HL-60/S4 (cell line): ENCODE data around the gene CCDC69.
"Not testable (repeated sequence)": the region's sequence is repeated elsewhere in the genome, so short reads cannot be mapped to it uniquely, and the experiment has no call there.

Source experiments
- in situ Hi-C: fragments of 300-500 bp; cut with MboI; formaldehyde crosslinking; loops from 2 replicates; pipeline ENCODE4 v1.14.3; 2022; ENCODE audit warnings: low sequenced_read_pairs

CCDC69 gene

DNA sequence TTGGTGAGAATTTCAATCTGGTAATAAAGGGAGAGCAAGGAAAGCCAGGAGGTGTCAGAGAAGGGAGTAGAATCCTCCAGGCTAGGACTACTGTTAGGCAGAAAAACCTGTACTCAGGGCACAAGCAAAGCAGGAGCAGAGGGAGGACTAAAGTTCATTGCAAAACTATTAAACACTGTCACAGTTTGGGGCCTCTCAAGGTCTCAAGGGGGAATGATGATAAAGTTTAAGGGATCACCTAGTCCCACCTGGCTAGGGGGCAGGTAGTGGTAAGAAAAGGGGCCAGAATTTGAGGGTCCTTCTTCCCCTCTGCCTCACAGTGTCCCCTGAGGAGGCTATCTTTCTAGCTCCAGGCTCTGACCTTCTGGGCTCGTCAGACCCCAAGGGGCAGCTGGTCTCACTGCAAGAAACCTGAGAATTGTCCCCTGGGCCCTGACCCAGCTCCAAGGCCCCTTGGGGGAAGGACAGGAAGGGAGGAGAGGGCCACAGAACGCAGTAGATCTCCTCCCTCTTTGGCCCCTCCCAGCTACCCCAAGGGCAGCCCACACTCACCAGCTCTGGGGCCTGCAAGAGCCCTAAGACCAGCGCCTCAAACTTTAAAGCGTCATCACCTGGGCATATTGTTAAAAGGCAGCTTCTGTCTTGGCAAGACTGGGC lies 974 bp downstream of the CCDC69 start:
- in situ Hi-C loops: no loop called here

DNA sequence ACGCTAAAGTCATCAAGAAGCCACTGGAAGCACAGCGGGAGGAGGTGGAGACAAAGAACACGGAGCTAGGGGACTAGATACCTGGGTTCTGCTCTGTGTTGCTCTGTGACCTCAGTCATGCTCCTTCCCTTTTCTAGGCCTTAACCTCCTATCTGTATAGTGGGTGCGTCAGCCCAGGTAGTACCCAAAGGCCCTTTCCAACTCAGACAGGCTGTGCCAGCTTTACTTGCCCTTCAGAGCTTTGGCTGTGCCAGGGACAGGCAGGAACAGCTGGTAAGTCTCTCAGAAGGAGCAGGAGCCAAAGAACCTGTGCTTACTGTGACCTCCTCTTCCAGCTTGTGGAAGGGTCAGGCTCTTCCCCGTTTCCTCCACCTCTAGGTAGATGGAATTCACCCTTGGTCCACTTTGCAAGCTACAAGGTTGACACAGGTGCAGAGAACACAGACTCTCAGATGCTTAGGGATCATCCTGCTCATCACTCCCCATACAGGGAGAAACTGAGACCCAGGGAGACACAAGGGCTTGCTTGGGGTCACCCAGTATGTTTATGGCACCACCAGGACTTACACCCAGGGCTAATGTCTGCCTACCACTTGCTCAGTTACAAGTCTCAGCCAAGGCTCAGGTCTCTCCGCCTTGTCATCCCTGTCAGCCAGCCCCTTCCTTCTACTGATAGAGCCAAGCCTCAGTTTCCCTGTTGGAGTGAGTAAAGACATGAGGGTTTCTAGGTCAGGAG lies 1.7 kb downstream of the CCDC69 start:
- in situ Hi-C loops: no loop called here

DNA sequence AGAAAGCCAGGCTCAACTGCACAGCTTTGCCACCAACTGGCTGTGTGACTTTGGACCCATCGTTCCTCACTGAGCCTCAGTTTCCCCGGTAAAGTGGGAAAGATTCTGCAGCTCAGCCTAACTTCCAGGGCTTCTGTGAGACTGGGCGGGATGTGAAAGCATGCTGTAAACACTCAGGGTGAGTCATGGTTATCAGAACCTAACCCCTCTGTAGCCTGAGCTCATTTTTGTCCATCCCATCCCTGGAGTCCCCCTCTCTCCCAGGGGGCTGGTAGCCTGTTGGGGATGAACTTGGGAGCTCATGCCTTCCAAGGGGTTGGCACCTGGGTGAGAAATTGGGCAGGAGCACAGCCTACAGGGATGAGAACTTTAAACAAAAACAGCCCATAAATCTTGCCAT lies 2.3 kb downstream of the CCDC69 start:
- in situ Hi-C loops: no loop called here

DNA sequence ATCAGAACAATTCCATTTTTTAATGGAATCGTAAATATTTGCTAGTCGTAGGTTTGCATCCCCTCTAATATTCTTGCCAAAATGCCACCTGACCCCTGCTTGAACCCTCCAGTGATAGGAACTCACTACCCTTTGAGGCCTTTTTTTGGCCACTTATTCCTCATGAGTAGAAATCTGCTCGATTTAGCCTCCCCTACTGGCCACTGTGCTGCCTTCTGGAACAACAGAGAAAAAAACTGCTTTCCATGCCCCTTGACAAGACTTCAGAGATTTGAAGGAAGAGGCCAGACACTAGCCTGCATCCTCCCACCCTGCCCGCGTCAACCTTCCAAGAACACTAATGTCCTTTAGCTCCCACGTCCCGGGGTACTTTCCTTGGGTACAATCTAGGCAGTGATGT lies 4.1 kb downstream of the CCDC69 start:
- in situ Hi-C loops: no loop called here

DNA sequence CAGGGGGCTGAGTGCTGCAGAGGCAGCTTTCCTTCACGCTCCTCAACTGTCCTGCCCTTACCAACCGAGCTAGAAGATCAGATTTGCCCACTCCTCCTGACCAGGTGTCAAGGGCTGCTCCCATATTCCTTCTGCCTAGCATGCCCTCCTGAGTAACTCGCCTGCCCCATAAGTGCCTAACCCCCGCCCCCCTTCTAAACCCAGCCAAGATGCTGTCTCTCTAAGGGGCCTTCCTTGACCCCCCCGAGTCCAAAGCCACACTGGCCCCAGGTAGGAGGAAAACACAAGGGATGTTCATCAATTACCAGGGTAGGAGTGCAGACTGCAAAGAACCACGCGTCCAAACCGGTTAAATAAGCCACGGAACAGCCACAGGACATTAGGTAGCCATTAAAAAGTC lies 4.8 kb downstream of the CCDC69 start:
- in situ Hi-C loops: no loop called here

DNA sequence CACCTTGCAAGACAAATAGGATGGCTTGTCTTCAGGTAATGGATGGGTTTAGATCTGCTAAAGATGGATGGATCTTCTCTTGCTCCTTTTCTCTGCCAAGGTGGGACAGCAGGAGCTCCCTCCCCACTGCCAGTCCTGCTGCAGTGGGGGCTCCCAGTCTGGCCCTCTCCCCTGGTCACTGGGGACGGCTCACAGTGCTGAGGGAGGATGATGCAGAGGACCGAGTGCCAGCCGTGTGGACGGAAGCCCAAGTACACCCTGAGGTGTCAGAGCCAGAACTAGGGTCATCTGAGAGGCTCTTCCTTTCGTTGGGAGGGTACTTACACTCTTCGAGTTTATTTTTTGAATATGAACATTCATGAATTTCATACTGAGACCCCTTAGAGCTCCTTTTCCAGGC lies 5.7 kb downstream of the CCDC69 start:
- in situ Hi-C loops: no loop called here

DNA sequence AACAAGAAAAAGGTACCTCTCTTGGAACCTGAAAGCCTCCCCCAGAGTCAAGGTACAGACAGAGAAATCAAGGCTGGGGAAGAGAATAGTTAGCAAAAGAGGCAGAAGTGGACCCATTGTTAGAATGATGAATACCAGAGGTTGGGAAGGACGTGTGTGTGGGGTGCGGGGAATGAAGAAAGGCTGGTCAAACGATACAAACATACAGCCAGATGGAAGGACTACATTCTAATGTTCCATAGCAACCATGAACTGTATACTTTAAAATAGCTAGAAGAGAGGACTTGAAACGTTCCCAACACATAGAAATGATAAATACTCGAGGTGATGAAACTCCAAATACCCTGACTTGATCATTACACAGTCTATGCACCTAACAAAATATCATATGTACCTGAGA lies 7.1 kb downstream of the CCDC69 start:
- in situ Hi-C loops: no loop called here

DNA sequence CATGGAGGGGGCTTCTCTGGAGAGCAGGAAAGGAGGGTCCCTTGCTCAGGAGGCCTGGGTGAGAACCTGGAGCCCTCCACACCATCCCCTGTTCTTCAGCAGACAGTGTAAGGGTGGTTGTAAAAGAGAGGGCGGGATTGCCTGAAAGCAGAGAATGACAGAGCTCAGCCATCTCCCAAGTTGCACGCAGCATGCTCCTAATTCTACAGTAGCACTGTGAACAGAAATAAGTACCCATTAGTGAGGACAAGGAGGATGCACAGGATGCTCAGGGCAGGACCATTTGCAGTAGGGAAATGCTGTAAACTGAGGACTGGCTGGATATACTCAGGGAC lies 8.4 kb downstream of the CCDC69 start:
- in situ Hi-C loops: no loop called here

DNA sequence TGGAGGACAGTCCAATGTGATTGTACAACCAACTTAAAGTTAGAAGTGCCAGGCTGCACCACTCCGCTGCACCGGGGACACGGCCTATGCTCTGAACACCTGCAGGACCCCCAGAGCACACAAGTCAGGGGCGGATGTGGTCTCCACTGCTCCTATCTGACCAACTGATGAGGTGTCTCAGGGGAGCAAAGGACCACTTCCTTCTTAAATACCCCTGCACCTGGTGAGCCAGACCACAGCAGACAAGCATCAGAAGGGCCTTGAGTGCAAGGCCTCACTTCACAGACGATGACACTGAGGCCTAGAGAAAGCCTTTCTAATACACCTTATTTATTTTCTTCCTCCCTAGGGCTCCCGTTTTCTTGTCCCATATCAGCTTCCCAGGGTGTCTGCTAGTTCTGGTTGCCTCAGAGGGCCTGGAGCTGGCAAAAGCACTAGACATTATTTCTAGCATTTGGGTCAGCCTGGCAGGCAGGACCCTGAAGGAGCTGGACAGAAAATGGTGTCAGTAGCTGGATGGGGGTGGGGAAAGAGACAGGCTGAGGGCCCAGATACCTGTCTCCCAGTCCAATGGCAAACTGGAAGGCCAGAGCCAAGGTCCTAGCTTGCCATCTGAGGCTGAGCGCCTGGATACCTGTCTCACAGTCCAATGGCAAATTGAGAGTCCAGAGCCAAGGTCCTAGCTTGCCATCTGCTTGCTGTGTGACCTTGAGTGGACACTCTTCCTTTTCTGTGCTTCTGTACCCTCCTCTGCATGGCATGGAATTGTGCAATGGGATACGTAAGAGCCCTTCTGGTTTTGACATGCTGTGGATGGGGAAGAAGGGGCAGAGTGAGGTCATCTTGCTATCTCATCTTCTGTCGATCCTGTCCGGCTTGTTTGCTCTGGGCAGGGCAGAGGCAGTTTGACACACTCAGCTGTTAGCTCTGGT lies 9.0 kb downstream of the CCDC69 start:
- in situ Hi-C loops: no loop called here

DNA sequence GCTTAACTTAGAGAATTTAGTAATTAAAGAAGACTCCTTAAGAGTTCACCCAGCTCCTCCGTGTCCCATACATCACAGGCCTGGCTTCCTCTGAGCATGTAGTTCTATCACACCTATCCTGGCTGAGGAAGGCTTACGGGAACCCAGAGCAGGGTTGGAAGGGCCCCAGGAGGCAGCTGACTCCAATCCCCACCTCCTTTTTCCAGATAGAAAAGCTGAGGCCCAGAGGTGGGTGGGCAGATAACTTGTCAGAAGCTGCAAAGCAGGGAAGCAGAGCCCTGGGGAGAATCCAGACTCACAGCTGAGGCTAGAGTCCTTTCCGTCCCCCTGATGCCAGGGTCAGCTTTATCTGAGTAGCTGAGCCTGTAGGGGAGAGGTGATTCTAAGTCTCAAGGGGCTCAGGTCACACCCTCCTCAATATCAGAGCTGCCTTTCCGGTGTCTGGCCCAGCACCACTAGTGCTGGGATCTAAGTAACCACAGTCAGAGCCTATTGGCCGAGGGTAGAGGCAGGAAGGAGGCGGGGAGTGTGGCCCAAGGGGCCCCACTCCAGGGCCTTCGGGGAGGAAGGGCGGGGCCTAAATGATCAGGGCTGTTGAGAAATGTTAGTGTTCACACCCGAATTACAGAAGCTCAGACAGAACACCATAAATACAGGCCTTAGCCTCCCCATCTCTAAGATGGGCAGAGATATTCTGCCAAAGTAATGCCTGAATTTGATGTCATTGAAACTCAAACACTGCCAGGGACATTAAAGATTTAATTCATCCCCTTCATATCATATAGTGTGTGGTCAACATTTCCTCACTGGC lies 9.9 kb downstream of the CCDC69 start:
- in situ Hi-C loops: no loop called here

DNA sequence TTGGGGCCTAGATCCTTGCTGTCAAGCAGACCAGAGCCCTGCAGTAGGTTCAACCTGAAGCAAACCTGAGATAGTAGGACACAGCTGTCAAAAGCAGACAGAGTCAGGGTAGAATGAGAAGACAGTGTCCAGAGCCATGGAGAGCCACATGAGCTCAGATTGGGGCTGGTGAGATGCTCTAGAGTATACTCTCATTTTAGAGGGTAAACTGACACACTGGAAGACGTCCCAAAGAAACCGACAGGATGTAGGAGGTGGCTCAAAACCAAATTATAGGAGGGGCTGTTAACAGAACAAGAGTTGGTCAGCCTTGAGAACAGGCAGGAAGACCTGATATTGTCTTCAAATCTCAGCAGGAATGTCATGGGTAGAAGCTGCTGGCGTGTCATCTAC lies 11.5 kb downstream of the CCDC69 start:
- in situ Hi-C loops: no loop called here

DNA sequence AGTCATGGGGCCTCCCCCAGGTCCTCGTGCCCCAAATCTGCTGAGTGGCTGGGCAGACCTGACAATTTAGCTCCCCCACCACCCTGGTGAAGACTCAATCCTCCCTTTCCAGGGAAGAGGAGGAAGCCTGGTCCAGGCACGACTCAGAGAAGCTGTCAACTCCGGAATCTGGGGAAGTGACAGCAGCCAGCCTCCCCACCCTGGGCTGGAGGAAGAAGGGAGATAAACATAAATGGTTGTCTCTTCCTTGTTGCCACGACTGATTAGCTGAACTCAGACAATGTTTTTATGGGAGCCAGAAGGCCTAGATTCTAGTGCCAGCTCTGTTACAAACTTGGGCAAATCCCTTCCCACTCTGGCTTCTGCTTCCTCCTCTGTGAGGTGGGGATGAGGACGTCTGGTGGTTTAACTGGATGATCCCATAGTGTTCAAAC lies 15.4 kb downstream of the CCDC69 start:
- in situ Hi-C loops: no loop called here

DNA sequence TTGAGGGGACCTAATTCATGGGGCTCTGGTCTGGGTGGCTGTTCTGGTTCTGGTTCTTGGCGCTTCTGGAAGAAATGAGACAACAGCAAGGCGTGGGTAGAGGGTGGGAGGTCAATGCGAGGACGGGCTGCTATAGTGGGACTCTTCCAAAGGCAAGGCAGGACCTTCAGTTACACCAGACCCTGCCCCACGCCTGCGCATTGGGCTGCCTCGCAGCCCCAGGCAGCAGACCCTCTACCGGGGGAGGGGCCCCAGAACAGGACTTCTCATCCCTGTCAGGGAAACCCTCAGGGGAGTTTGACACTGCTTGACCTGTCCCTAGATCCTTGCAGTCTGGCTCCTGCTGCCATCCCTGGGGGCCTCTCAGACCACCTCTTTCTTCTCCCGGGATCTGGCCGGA lies 18.5 kb downstream of the CCDC69 start:
- in situ Hi-C loops: no loop called here

DNA sequence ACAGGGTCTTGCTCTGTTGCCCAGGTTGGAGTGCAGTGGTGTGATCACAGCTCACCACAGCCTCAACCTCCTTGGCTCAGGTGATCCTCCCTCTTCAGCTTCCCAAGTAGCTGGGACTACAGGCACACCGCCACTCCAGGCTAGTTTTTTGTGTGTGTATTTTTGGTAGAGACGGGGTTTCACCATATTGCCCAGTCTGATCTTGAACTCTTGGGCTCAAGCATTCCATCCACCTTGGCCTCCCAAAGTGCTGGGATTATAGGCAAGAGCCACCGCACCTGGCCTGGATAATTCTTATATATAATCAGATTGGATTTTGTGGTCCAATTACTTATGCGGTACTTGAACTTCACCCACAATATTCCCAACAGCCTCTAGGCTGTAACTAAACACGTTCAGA lies 19.8 kb downstream of the CCDC69 start:
- in situ Hi-C loops: no loop called here

DNA sequence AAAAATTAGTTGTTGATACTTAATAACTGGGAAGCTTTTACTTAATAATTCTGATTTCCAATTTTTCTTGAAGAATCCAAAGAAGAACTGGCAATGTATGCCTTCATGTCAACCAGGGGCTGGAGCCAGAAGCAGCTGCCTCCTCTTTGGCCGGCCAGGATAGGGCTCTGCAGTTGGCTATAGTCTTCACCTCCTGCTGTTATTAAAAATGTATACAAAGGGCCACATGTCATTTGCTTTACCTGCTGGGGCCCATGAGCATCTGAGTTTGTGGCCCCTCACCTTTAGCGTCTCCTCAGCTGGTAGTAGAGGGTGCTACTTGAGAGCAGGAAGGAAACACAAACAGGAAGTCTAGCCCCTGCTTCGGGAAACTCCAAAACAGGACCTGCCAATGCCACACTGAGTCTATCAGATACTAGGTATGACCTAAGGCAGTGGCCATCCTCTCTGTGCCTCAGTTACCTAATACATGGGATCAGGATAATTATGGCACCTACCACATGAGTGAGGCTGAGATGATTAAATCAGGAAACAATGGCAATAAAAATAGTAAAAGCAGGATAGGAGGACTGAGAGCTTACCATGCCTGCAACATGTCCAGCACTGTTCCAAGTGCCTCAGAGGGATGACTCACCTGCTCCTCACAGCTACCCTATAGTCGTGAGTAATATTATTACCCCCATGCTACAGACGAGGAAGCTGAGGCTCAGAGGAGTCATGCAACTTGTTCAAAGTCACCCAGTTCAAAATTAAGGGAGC lies 21.3 kb downstream of the CCDC69 start:
- in situ Hi-C loops: no loop called here

DNA sequence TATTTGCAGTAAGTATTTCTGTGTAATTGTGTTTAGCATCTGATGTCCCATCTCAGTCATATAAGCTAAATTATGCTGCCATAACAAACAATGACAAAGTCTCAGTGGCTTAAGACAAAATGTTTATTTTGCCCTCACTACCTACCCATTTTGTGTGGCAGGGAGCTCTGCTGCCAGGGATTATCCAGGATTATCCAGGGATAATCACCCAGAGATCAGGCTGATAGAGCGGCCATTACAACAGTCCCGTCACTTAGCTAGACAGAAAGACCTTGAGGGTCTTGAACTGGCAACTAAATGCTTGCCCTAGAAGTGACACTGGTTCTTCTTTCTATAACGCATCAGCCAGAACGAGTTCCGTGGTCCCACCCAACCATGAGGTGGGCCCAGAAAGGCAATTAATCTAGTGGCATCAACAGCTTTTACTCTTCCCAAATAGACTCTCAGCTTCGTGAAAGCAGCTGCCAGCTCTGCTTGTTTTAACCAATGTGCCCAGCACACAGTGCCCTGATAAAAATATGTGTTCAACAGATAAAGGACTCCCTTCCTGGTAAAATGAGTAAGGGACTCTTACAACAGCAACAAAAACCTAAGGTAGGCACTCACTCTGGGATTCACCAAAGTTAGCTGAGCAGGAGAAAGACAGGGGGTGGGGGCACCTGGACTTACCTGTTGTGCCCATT lies 22.8 kb downstream of the CCDC69 start:
- in situ Hi-C loops: no loop called here

DNA sequence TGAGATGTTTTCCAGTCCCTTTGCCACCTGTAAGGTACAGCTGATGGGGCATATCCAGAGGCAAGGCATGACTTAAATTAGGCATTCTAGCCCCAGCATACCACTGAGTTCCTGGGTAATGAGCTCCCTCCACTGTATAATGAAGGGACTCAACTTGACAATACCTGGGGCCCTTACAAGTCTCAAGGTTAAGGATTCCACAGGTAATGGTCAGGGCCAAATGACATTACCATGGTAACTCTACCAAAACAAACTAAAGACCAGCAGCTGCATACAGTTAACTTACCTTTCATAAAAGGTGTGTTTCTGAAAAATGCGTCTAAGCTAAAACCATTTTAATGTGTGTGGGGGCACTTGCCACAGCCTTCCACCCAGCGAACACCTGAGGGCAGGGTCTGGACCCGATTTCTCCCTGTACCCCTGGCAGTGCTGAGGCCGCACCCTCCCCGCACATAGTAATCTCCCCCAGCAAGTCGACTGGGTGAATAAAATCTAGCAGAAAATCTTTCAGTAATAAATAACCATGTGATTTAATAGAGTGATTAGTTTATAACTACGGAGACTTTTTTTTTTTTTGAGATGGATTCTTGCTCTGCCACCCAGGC lies 24.2 kb downstream of the CCDC69 start:
- in situ Hi-C loops: no loop called here

DNA sequence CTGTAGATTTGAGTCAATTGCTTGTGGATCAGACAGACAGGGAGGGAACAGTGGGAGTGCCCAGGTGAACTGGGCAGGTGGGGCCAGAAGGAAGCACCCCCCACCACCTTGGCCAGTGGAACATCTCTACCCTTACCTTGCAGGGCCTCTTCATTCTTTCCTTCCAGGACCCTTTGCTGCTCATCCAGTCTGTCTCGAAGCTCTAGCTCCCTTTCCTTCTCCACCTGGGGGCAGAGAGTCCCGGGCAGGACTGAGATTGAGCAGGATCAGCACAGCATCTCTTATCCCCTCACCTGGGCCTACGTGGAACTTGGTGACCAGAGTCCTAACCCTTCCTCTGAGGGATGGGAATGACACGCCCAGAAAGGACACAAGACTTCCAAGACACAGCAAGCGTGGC lies 25.0 kb downstream of the CCDC69 start:
- in situ Hi-C loops: no loop called here

DNA sequence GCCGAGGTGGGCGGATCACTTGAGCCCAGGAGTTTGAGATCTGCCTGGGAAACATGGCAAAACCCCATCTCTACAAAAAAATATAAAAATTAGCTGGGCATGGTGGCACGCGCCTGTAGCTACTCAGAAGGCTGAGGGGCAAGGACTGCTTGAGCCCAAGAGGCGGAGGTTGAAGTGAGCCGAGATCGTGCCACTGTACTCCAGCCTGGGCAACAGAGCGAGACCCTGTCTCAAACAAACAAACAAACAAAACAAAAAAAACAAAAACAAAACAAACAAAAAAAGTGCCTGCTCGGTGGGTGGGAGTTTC lies 26.6 kb downstream of the CCDC69 start:
- in situ Hi-C loops: not testable (repeated sequence)
